Astrocyte of the spinal cord (primary cell): ENCODE results near the gene ARHGAP31.

ENCODE experiments used
- DNase-seq: peaks from one replicate; pipeline ENCODE4 v3.0.0; 2011; ENCODE audit warnings: low read depth, low spot score
- H3K4me3 ChIP-seq: 2 replicates; pipeline ENCODE4 v1.5.1; 2011; ENCODE audit warnings: low read depth, mild to moderate bottlenecking, low read length, moderate library complexity
- in situ Hi-C: cut with HindIII; loops from 2 replicates; pipeline ENCODE4 v1.10.0; 2017; ENCODE audit warnings: low sequenced_read_pairs
- TF ChIP-seq, protein P1 (sequence below): IDR thresholded peaks from 2 replicates; pipeline ENCODE4 v1.5.1; 2012; ENCODE audit warnings: low read depth, mild to moderate bottlenecking, low read length, inconsistent platforms

ARHGAP31 gene

DNA sequence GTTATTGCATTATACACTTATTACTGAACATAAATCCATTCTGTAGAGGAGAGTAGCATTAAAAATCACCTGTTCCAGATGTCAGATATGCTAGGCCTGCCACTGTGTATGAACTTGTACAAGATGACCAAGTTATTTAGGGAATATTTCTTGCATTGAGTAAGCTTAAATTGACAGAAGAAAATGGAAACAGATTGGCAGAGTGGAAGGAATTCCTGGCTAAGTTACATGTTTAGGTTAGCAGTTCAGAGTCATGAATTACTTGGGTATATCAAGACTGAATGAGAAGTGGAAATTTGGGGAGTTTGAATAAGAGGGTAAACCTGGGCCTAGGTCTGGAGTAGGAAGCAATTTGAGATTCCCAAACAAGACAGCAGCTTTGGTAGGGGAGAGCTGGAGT lies 44.6 kb downstream of the ARHGAP31 start:
- TF ChIP-seq, protein P1, sequence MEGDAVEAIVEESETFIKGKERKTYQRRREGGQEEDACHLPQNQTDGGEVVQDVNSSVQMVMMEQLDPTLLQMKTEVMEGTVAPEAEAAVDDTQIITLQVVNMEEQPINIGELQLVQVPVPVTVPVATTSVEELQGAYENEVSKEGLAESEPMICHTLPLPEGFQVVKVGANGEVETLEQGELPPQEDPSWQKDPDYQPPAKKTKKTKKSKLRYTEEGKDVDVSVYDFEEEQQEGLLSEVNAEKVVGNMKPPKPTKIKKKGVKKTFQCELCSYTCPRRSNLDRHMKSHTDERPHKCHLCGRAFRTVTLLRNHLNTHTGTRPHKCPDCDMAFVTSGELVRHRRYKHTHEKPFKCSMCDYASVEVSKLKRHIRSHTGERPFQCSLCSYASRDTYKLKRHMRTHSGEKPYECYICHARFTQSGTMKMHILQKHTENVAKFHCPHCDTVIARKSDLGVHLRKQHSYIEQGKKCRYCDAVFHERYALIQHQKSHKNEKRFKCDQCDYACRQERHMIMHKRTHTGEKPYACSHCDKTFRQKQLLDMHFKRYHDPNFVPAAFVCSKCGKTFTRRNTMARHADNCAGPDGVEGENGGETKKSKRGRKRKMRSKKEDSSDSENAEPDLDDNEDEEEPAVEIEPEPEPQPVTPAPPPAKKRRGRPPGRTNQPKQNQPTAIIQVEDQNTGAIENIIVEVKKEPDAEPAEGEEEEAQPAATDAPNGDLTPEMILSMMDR, result no peak
- H3K4me3 ChIP-seq, result no peak overlapping the region
- in situ Hi-C loops, result no loop called here
- no peak for DNase-seq

DNA sequence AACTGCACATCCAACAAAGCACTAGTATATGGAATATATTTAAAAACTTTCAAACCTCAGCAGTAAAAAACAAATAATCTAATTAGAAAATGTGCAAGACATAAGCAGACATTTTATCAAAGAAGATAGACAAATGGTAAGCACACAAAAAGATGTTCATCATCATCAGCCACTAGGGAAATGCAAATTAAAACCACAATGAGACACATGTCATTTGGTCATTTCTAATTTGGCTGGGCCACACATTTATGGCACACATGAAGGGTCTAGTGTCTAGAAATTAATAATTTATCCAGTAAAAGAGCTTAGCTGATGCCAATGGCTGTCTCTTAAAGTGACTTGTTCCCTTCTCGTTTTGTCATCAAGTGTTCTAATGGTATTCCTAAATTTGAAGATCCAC lies 45.8 kb downstream of the ARHGAP31 start:
- no peak overlapping the region for H3K4me3 ChIP-seq
- DNase-seq, result no peak
- TF ChIP-seq, protein P1, result no peak
- in situ Hi-C loops, result no loop called here

DNA sequence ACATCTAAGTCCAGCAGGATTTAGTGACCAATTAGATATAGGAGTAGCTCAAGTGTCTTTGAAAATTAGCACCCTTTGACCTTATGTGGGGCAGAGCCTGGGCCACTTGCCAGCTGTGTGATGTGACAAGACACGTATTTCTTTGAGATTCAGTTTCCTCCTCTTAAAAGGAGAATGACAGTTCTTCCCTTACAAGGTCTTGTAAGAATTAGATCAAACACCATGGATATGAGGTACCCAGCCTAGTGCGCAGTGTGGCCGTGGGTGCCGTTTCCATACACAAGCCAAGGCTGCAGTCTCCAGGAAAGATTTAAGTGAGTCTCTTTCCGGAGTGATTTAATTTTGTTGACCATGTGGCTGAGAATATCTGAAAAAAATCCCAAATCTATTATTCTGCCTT lies 46.3 kb downstream of the ARHGAP31 start:
- in situ Hi-C loops, result no loop called here
- TF ChIP-seq, protein P1, result no peak
- DNase-seq, result no peak
- no peak overlapping the region for H3K4me3 ChIP-seq

DNA sequence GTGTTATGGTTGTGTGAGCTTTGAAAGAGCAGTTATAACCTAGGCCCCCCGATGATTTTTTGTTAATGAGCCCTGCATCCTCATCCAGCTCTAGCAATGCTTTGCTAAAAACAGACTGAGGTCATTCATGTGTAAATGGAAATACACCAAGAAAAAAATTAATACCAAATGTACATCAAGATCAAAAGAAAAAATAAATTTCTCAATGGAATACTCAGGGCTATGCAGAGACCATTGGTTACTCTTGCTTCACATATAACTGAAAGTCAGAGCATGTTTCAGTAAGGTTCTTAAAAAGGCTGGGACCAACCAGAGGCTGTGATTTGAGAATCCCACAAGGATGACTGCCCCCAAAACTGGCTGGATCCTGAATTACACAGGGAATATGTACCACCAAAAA lies 48.0 kb downstream of the ARHGAP31 start:
- DNase-seq, result no peak
- no peak overlapping the region for H3K4me3 ChIP-seq
- TF ChIP-seq, protein P1, result no peak
- in situ Hi-C loops, result no loop called here

DNA sequence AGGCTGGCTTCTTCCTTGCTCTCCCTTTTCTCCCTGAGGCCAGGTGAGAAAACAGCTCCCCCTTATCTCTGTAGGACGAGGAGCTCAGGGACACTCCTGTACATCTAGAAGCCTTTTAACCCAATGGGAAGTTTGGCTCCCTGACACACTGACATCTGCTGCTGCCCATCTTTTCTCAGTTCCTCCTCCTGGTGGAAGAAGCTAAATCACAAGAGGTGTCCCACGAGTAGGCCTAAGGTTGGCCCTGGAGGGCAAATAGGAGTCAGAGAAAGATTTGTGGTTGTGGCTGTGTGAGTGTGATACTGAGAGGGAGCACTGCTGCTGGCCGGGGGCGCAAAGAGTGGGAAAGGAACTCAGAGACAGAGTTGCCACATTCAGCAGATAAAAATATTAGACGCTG lies 49.5 kb downstream of the ARHGAP31 start:
- no peak overlapping the region for H3K4me3 ChIP-seq
- in situ Hi-C loops, result no loop called here
- no peak for DNase-seq
- TF ChIP-seq, protein P1, result no peak

DNA sequence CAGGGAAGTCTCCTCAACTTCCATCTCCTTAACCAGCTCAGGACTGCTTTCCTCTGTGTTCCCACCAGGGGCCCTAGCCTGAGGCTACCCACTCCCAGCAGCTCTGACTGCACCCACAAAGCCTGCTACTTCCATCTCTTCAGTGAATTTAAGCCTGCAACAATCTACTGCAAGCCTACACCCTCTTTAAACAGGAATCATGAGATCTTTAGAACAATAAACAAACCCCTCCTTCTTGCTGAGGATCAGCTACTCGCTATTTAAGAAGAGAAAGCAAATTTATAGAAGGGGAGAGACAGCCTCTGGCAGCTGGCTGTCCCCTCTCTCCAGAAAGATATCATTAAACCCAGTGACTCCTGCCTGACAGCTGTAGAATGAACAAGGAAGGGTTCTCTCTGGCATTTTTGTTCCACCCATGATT lies 51.9 kb downstream of the ARHGAP31 start:
- no peak overlapping the region for H3K4me3 ChIP-seq
- DNase-seq, result peak; percentile 43
- TF ChIP-seq, protein P1, result peak; percentile 10
- in situ Hi-C loops, result no loop called here

DNA sequence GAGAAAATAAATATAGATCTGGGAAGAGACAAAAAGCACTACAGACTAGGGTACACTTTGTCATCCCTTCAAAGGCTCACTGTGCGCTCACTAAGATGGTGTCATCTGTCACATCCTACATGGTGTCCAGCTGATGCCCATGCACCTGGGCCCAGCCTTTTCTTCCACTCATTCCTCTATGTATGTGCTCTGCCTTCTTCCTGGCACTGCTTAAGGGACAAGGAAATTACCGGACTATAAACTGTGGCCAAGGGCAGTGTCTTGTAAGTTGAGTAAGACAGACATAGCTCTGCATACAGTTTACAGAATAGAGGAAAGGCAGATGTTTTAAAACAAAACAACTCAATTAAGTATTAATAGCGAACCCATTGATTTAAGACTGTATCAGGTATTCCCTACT lies 52.9 kb downstream of the ARHGAP31 start:
- in situ Hi-C loops, result no loop called here
- TF ChIP-seq, protein P1, result no peak
- H3K4me3 ChIP-seq, result no peak overlapping the region
- DNase-seq, result no peak
